DOHH2 (cell line): ENCODE measurements around the gene FGF3.

Experiments used
- H3F3A ChIP-seq: fragments of 200-600 bp; sonication (generic), shearing (Covaris generic); 2 replicates; pipeline ENCODE4 v1.6.0; 2016; ENCODE audit warnings: antibody characterized with exemption, mild to moderate bottlenecking; ENCODE audit not compliant: control insufficient read depth, insufficient read depth
- H3K27ac ChIP-seq: fragments of 200-600 bp; sonication (generic); 2 replicates; pipeline ENCODE4 v1.5.1; 2014; ENCODE audit warnings: low read depth, mild to moderate bottlenecking, low read length, moderate library complexity
- H3K27me3 ChIP-seq: fragments of 200-600 bp; sonication (generic); 2 replicates; pipeline ENCODE4 v1.6.1; 2014; ENCODE audit warnings: mild to moderate bottlenecking, low read length, mixed read lengths; ENCODE audit not compliant: control insufficient read depth
- H3K36me3 ChIP-seq: fragments of 200-600 bp; sonication (generic); 2 replicates; pipeline ENCODE4 v1.6.1; 2014; ENCODE audit warnings: mild to moderate bottlenecking, low read length, moderate library complexity, mixed read lengths; ENCODE audit not compliant: control insufficient read depth
- H3K4me1 ChIP-seq: fragments of 200-600 bp; sonication (generic); 2 replicates; pipeline ENCODE4 v1.6.1; 2014; ENCODE audit warnings: mild to moderate bottlenecking, low read length, mixed read lengths; ENCODE audit not compliant: control insufficient read depth
- H3K4me2 ChIP-seq: fragments of 200-600 bp; sonication (generic); 2 replicates; pipeline ENCODE4 v1.6.0; 2014; ENCODE audit warnings: mild to moderate bottlenecking, low read length, moderate library complexity
- H3K4me3 ChIP-seq: fragments of 200-600 bp; sonication (generic); 2 replicates; pipeline ENCODE4 v1.5.1; 2014; ENCODE audit warnings: mild to moderate bottlenecking, low read length, mixed read lengths
- H3K79me2 ChIP-seq: fragments of 200-600 bp; sonication (generic); 2 replicates; pipeline ENCODE4 v1.6.1; 2014; ENCODE audit warnings: mild to moderate bottlenecking, low read length, mixed read lengths; ENCODE audit not compliant: control insufficient read depth
- H3K9me2 ChIP-seq: fragments of 200-600 bp; sonication (generic); replicated peaks from 2 replicates; pipeline ENCODE4 v1.6.1; 2014; ENCODE audit warnings: mild to moderate bottlenecking, low read length, mixed read lengths; ENCODE audit not compliant: control insufficient read depth
- H3K9me3 ChIP-seq: fragments of 200-600 bp; sonication (generic); 2 replicates; pipeline ENCODE4 v1.6.1; 2014; ENCODE audit warnings: antibody characterized with exemption, low read length, mixed read lengths; ENCODE audit not compliant: control insufficient read depth, insufficient read depth
- H4K20me1 ChIP-seq: fragments of 200-600 bp; sonication (generic); 2 replicates; pipeline ENCODE4 v1.6.0; 2014; ENCODE audit warnings: low read depth, mild to moderate bottlenecking, antibody characterized with exemption, low read length, moderate library complexity; ENCODE audit not compliant: control insufficient read depth, insufficient read depth
- EZH2phosphoT487 ChIP-seq: fragments of 200-600 bp; sonication (generic); IDR thresholded peaks from 2 replicates; pipeline ENCODE4 v1.6.1; 2017; ENCODE audit warnings: borderline replicate concordance, mild to moderate bottlenecking, antibody characterized with exemption, low read length, moderate library complexity, mixed read lengths
- TF ChIP-seq, protein P1 (sequence below): fragments of 200-600 bp; sonication (generic); IDR thresholded peaks from one replicate; pipeline ENCODE4 v1.5.1; 2014; ENCODE audit warnings: antibody characterized with exemption, mild to moderate bottlenecking, low read depth, low read length; ENCODE audit not compliant: poor library complexity, severe bottlenecking

The FGF3 gene

DNA sequence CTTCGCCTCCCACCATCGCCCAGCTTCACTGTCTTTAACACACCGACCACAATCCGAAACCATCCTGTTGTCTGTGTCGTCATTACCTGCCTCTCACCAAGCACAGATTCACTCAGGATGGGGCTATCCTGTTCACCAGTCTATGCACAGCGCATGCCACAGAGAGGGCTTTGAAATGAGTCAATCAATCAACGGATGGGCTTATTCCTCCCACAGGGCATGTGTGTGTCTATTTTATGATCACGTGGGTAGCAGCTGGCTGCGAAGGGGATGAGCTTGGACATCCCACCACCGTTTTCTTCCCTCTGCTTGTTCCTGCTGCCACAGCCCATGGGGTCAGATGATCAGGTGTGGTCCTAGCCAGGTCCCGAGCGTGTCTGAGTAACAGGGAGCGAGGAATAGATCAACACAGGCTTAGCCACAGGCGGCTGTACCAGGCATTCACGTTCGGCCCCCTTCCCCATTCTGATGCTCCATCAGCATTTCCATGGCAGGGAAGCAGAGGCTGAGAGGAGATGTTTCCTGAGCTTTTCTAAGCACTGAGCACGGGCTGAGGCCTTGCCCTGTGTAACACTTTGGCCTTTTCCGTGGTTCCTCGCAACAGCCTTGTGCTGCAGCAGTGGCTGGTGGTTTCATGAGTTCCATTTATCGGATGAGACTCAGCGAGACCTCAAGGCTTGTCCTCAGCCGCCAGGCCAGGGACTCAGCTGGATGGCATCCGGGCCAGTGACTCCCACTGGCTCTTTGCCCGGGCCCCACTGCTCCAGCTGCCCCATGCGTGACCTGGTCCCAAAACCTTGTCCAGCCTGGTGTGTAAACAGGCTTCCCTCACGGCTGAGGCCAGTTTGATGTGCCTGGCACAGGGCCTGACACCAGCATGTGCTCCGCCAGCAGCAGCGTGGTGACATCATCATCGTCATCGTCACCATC, 48.1 kb upstream of the FGF3 start:
- no peak for TF ChIP-seq EZH2phosphoT487
- TF ChIP-seq, protein P1, sequence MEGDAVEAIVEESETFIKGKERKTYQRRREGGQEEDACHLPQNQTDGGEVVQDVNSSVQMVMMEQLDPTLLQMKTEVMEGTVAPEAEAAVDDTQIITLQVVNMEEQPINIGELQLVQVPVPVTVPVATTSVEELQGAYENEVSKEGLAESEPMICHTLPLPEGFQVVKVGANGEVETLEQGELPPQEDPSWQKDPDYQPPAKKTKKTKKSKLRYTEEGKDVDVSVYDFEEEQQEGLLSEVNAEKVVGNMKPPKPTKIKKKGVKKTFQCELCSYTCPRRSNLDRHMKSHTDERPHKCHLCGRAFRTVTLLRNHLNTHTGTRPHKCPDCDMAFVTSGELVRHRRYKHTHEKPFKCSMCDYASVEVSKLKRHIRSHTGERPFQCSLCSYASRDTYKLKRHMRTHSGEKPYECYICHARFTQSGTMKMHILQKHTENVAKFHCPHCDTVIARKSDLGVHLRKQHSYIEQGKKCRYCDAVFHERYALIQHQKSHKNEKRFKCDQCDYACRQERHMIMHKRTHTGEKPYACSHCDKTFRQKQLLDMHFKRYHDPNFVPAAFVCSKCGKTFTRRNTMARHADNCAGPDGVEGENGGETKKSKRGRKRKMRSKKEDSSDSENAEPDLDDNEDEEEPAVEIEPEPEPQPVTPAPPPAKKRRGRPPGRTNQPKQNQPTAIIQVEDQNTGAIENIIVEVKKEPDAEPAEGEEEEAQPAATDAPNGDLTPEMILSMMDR, result no peak
- Histone ChIP-seq H3K36me3 (no peaks in the 10 kb centered on the region), H3K27ac (no peak overlapping the region), H3K4me1 (no peaks in the 10 kb centered on the region), H4K20me1 (no peaks in the 10 kb centered on the region), H3K9me3 (no peaks in the 10 kb centered on the region), H3K9me2 (no peaks in the 10 kb centered on the region), H3K79me2 (no peaks in the 10 kb centered on the region), H3K27me3 (no peaks in the 10 kb centered on the region), H3K4me2 (no peak overlapping the region), H3F3A (no peaks in the 10 kb centered on the region), H3K4me3 (no peak overlapping the region)

DNA sequence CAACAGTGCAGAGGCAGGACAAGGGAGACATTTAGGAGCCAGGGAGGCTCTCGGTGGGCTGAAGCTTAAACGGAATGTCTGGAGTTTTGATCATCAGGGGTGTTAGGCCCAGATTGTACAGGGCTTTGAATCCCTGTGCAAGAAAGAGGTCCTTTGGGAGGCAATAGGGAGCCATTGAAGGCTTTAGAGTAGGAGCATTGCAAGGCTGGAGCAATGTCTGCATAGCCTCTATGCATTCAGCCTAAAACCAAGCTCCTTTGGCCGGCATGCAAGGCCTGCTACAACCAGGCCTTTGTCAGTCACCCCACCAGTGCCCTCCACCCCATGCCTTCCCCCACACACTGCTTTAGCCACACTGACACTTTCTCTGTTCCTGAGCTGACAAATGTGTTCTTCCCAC, 47.4 kb upstream of the FGF3 start:
- no peak overlapping the region for H3K4me2 ChIP-seq
- H3K36me3 ChIP-seq, result no peaks in the 10 kb centered on the region
- no peaks in the 10 kb centered on the region for H3K27me3 ChIP-seq

DNA sequence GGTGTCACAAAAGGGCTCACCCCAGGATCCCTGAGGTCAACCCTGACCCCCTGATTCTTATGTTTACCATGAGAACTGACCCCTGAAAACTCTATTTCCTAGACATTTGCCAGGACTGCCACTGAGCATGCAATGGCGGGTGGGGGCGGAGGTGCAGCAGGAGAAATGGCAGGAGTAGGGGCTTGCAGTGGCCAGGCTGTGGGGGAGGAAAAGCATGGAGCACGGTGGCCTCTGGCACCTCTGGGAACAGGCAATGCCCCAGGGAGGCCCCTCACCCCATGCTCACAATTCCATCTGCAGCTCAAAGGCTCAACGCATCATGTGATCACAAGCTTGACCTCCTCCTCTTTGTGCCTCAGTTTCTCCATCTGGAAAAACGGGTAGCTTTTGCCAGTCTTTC, 46.5 kb upstream of the FGF3 start:
- no peaks in the 10 kb centered on the region for H3K9me3 ChIP-seq
- H3K27me3 ChIP-seq, result no peaks in the 10 kb centered on the region
- H3F3A ChIP-seq, result no peaks in the 10 kb centered on the region
- H3K4me2 ChIP-seq, result no peak overlapping the region
- H3K4me3 ChIP-seq, result no peak overlapping the region
- no peaks in the 10 kb centered on the region for H3K36me3 ChIP-seq
- no peaks in the 10 kb centered on the region for H3K79me2 ChIP-seq
- H4K20me1 ChIP-seq, result no peaks in the 10 kb centered on the region
- H3K27ac ChIP-seq, result no peak overlapping the region
- TF ChIP-seq, protein P1, result no peak
- no peak for TF ChIP-seq EZH2phosphoT487
- no peaks in the 10 kb centered on the region for H3K9me2 ChIP-seq
- H3K4me1 ChIP-seq, result no peaks in the 10 kb centered on the region

More for the DNA sequence above, 47.4 kb upstream of the FGF3 start:
- Histone ChIP-seq H3K4me1 (no peaks in the 10 kb centered on the region), H3F3A (no peaks in the 10 kb centered on the region), H3K9me2 (no peaks in the 10 kb centered on the region), H3K9me3 (no peaks in the 10 kb centered on the region), H3K4me3 (no peak overlapping the region), H4K20me1 (no peaks in the 10 kb centered on the region), H3K27ac (no peak overlapping the region), H3K79me2 (no peaks in the 10 kb centered on the region)
- TF ChIP-seq EZH2phosphoT487, result no peak
- TF ChIP-seq, protein P1, result no peak
